Neural progenitor cell (in vitro differentiated cells): ENCODE data around the gene TRIM44. TPM values are rescaled to one million over a fixed set of nuclear protein-coding genes. Genes with fewer than 3 reads are reported as not detected.

Experiments
- DNase-seq: peaks from one replicate; pipeline ENCODE4 v3.0.0-alpha.2; 2016; ENCODE audit warnings: low spot score
- H2AFZ ChIP-seq: fragments of 200-600 bp; sonication (generic); replicated peaks from 2 replicates; pipeline ENCODE4 v1.6.1; 2016; ENCODE audit warnings: antibody characterized with exemption
- H3F3A ChIP-seq: fragments of 200-600 bp; sonication (generic); 2 replicates; pipeline ENCODE4 v1.6.1; 2016; ENCODE audit warnings: antibody characterized with exemption, low read depth
- H3K27ac ChIP-seq: fragments of 200-600 bp; sonication (generic); 2 replicates; pipeline ENCODE4 v1.5.1; 2016; ENCODE audit warnings: mild to moderate bottlenecking
- H3K27me3 ChIP-seq: fragments of 200-600 bp; sonication (generic); 2 replicates; pipeline ENCODE4 v1.6.1; 2016; ENCODE audit warnings: mild to moderate bottlenecking, moderate library complexity
- H3K36me3 ChIP-seq: fragments of 200-600 bp; sonication (generic); 2 replicates; pipeline ENCODE4 v1.5.1; 2016
- H3K4me1 ChIP-seq: fragments of 200-600 bp; sonication (generic); 2 replicates; pipeline ENCODE4 v1.6.1; 2016; ENCODE audit warnings: mixed run types
- H3K4me2 ChIP-seq: fragments of 200-600 bp; sonication (generic); 2 replicates; pipeline ENCODE4 v1.6.1; 2016
- H3K4me3 ChIP-seq: fragments of 200-600 bp; sonication (generic); 2 replicates; pipeline ENCODE4 v1.5.1; 2016
- H3K79me2 ChIP-seq: fragments of 200-600 bp; sonication (generic); 2 replicates; pipeline ENCODE4 v1.6.1; 2016; ENCODE audit warnings: low read depth
- H3K9ac ChIP-seq: fragments of 200-600 bp; sonication (generic); 2 replicates; pipeline ENCODE4 v1.6.1; 2016
- H3K9me3 ChIP-seq: fragments of 200-600 bp; sonication (generic); 2 replicates; pipeline ENCODE4 v1.5.1; 2016; ENCODE audit warnings: low read depth
- H4K20me1 ChIP-seq: fragments of 200-600 bp; sonication (generic); 2 replicates; pipeline ENCODE4 v1.6.1; 2016; ENCODE audit warnings: low read depth
- H3K27ac Mint-ChIP-seq: 3 replicates; pipeline ENCODE4 v1.8.0; 2021; ENCODE audit warnings: mixed read lengths
- H3K27me3 Mint-ChIP-seq: 2 replicates; pipeline ENCODE4 v1.8.0; 2022; ENCODE audit warnings: low read depth, mild to moderate bottlenecking, inconsistent platforms, moderate library complexity, mixed read lengths; ENCODE audit not compliant: insufficient read depth
- H3K36me3 Mint-ChIP-seq: 3 replicates; pipeline ENCODE4 v1.8.0; 2021; ENCODE audit warnings: mixed read lengths
- H3K4me1 Mint-ChIP-seq: 3 replicates; pipeline ENCODE4 v1.8.0; 2021; ENCODE audit warnings: mixed read lengths
- H3K4me3 Mint-ChIP-seq: 3 replicates; pipeline ENCODE4 v1.8.0; 2021; ENCODE audit warnings: mild to moderate bottlenecking, moderate library complexity, mixed read lengths
- H3K9me3 Mint-ChIP-seq: 3 replicates; pipeline ENCODE4 v1.8.0; 2020; ENCODE audit warnings: mixed read lengths
- EZH2 ChIP-seq: fragments of 200-600 bp; sonication (generic); IDR thresholded peaks from 2 replicates; pipeline ENCODE4 v1.6.1; 2017; ENCODE audit warnings: antibody characterized with exemption, mild to moderate bottlenecking, moderate library complexity
- EZH2phosphoT487 ChIP-seq: fragments of 200-600 bp; sonication (generic); IDR thresholded peaks from 2 replicates; pipeline ENCODE4 v1.6.1; 2017; ENCODE audit warnings: antibody characterized with exemption
- total RNA-seq: library from RNA; depleted of rRNA; stranded (reverse); fragments of >200 nt; gene quantifications from 2 replicates; pipeline ENCODE4 v1.2.3, GENCODE V29; 2015; ENCODE audit warnings: low replicate concordance
- TF ChIP-seq, protein P1 (sequence below): fragments of 200-600 bp; sonication (generic); IDR thresholded peaks from 2 replicates; pipeline ENCODE4 v1.5.1; 2017; ENCODE audit warnings: antibody characterized with exemption, mild to moderate bottlenecking

The TRIM44 gene
- total RNA-seq, 1 donor from 2014 or later, result 44.1 TPM

GRCh38 chr11:35856259-35856658 is 193.7 kb downstream of the TRIM44 start:
- H3K4me1 Mint-ChIP-seq, result peaks cover 18% of the 10 kb centered on the region

GRCh38 chr11:35856756-35857155 is 194.2 kb downstream of the TRIM44 start:
- no peaks in the 10 kb centered on the region for H4K20me1 ChIP-seq
- H3F3A ChIP-seq, result no peaks in the 10 kb centered on the region
- H3K4me3 Mint-ChIP-seq, result no peak overlapping the region
- H3K27me3 ChIP-seq, result no peaks in the 10 kb centered on the region
- H3K27ac Mint-ChIP-seq, result no peak overlapping the region
- H3K36me3 ChIP-seq, result no peaks in the 10 kb centered on the region
- H3K27ac ChIP-seq, result no peak overlapping the region
- H3K9ac ChIP-seq, result no peak overlapping the region
- H2AFZ ChIP-seq, result no peak overlapping the region
- no peak overlapping the region for H3K4me2 ChIP-seq
- no peak for DNase-seq
- no peaks in the 10 kb centered on the region for H3K79me2 ChIP-seq
- H3K27me3 Mint-ChIP-seq, result peaks cover 5% of the 10 kb centered on the region
- H3K4me3 ChIP-seq, result no peak overlapping the region
- TF ChIP-seq EZH2phosphoT487 (no peak), EZH2 (no peak)
- TF ChIP-seq, protein P1, sequence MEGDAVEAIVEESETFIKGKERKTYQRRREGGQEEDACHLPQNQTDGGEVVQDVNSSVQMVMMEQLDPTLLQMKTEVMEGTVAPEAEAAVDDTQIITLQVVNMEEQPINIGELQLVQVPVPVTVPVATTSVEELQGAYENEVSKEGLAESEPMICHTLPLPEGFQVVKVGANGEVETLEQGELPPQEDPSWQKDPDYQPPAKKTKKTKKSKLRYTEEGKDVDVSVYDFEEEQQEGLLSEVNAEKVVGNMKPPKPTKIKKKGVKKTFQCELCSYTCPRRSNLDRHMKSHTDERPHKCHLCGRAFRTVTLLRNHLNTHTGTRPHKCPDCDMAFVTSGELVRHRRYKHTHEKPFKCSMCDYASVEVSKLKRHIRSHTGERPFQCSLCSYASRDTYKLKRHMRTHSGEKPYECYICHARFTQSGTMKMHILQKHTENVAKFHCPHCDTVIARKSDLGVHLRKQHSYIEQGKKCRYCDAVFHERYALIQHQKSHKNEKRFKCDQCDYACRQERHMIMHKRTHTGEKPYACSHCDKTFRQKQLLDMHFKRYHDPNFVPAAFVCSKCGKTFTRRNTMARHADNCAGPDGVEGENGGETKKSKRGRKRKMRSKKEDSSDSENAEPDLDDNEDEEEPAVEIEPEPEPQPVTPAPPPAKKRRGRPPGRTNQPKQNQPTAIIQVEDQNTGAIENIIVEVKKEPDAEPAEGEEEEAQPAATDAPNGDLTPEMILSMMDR, result no peak
- no peaks in the 10 kb centered on the region for H3K36me3 Mint-ChIP-seq
- H3K4me1 Mint-ChIP-seq, result peaks cover 16% of the 10 kb centered on the region
- H3K9me3 ChIP-seq, result no peaks in the 10 kb centered on the region
- peaks cover 4% of the 10 kb centered on the region for H3K9me3 Mint-ChIP-seq
- H3K4me1 ChIP-seq, result no peaks in the 10 kb centered on the region

More at GRCh38 chr11:35856259-35856658, 193.7 kb downstream of the TRIM44 start:
- Histone ChIP-seq H3F3A (no peaks in the 10 kb centered on the region), H3K27ac (no peak overlapping the region), H3K27me3 (no peaks in the 10 kb centered on the region), H3K79me2 (no peaks in the 10 kb centered on the region), H3K9me3 (no peaks in the 10 kb centered on the region), H3K9ac (no peak overlapping the region), H4K20me1 (no peaks in the 10 kb centered on the region), H3K4me3 (no peak overlapping the region), H2AFZ (no peak overlapping the region), H3K36me3 (no peaks in the 10 kb centered on the region), H3K4me1 (no peaks in the 10 kb centered on the region), H3K4me2 (no peak overlapping the region)
- DNase-seq, result no peak
- Mint-ChIP-seq H3K27ac (no peak overlapping the region), H3K27me3 (peaks cover 5% of the 10 kb centered on the region), H3K4me3 (no peak overlapping the region), H3K36me3 (no peaks in the 10 kb centered on the region), H3K9me3 (peaks cover 4% of the 10 kb centered on the region)
- TF ChIP-seq EZH2, result no peak
- TF ChIP-seq, protein P1, result no peak

- H3K27ac ChIP-seq, result no peak overlapping the region
- Mint-ChIP-seq H3K4me3 (no peak overlapping the region), H3K36me3 (no peaks in the 10 kb centered on the region), H3K27ac (no peak overlapping the region), H3K4me1 (peaks cover 10% of the 10 kb centered on the region), H3K9me3 (peaks cover 4% of the 10 kb centered on the region), H3K27me3 (peaks cover 5% of the 10 kb centered on the region)
- no peaks in the 10 kb centered on the region for H4K20me1 ChIP-seq
- TF ChIP-seq, protein P1, result no peak
- TF ChIP-seq EZH2 (no peak), EZH2phosphoT487 (no peak)
- H3K9me3 ChIP-seq, result no peaks in the 10 kb centered on the region
- no peak overlapping the region for H3K4me3 ChIP-seq
- H3K36me3 ChIP-seq, result no peaks in the 10 kb centered on the region
- no peak for DNase-seq
- no peaks in the 10 kb centered on the region for H3K79me2 ChIP-seq
- H3K27me3 ChIP-seq, result no peaks in the 10 kb centered on the region
- no peak overlapping the region for H2AFZ ChIP-seq
- no peaks in the 10 kb centered on the region for H3K4me1 ChIP-seq
- no peak overlapping the region for H3K4me2 ChIP-seq
- H3K9ac ChIP-seq, result no peak overlapping the region
- H3F3A ChIP-seq, result no peaks in the 10 kb centered on the region
These were observed 195.3 kb downstream of the TRIM44 start for GRCh38 chr11:35857922-35858321.
